Ascending aorta (tissue), 2 donors: ENCODE measurements around the gene GABBR2. TPM values are rescaled to one million over a fixed set of nuclear protein-coding genes. Genes with fewer than 3 reads are reported as not detected.

Experiments used
- DNase-seq, 2 donors: peaks; one replicate each; pipeline ENCODE4 v3.0.0-alpha.2; 2019; ENCODE audit warnings: low spot score in 2 of 2
- H3K27ac ChIP-seq, 2 donors: fragments of 200-600 bp; sonication (generic); one replicate each; pipeline ENCODE4 v1.5.1; 2016 to 2017; ENCODE audit warnings: mild to moderate bottlenecking in 1 of 2
- H3K27me3 ChIP-seq: fragments of 200-600 bp; sonication (generic); one replicate; pipeline ENCODE4 v1.5.1; 2017
- H3K36me3 ChIP-seq, 2 donors: fragments of 200-600 bp; sonication (generic); one replicate each; pipeline ENCODE4 v1.5.1; 2016
- H3K4me1 ChIP-seq, 2 donors: fragments of 200-600 bp; sonication (generic); one replicate each; pipeline ENCODE4 v1.5.1; 2016 to 2017; ENCODE audit warnings: mild to moderate bottlenecking in 1 of 2
- H3K4me3 ChIP-seq, 2 donors: fragments of 200-600 bp; sonication (generic); one replicate each; pipeline ENCODE4 v1.5.1; 2016 to 2017; ENCODE audit warnings: mild to moderate bottlenecking in 1 of 2
- H3K9me3 ChIP-seq, 2 donors: fragments of 200-600 bp; sonication (generic); one replicate each; pipeline ENCODE4 v1.5.1; 2016
- CTCF ChIP-seq, 3 experiments: fragments of 200-600 bp in 2 of 3; fragments of 450-650 bp in 1 of 3; sonication (generic) in 2 of 3; IDR thresholded peaks; one replicate each; pipeline ENCODE4 v1.5.1; 2016 to 2019; ENCODE audit warnings: antibody characterized with exemption in 3 of 3, mild to moderate bottlenecking in 1 of 3, moderate library complexity in 1 of 3
- intact Hi-C: fragments of 100-400 bp; cut with DNase I; formaldehyde crosslinking; loops from one replicate; pipeline ENCODE4 v1.15.1; 2023
- total RNA-seq: library from RNA; depleted of rRNA; stranded (reverse); fragments of >200 nt; gene quantifications from one replicate; pipeline ENCODE4 v1.1.0, GENCODE V29; 2016

GABBR2 gene
- total RNA-seq, 1 donor from 2014 or later, result not detected

- Histone ChIP-seq H3K36me3 (no peaks in the 10 kb centered on the region), H3K4me1 (no peaks in the 10 kb centered on the region), H3K4me3 (no peak overlapping the region), H3K27ac (no peak overlapping the region), H3K9me3 (no peaks in the 10 kb centered on the region), H3K27me3 (no peaks in the 10 kb centered on the region)
- peak in 1 of 2 donors; percentile 53 for DNase-seq
- intact Hi-C loops, result no loop called here
- no peak for TF ChIP-seq CTCF (IDR thresholded peaks at IDR 0.05)
These were observed 133.1 kb downstream of the GABBR2 start for GRCh38 chr9:98575379-98576346.

GRCh38 chr9:98573749-98574278 is 134.9 kb downstream of the GABBR2 start:
- H3K27ac ChIP-seq, result no peak overlapping the region
- no peak for TF ChIP-seq CTCF (IDR thresholded peaks at IDR 0.05)
- H3K27me3 ChIP-seq, result no peaks in the 10 kb centered on the region
- no peaks in the 10 kb centered on the region for H3K4me1 ChIP-seq
- no peak overlapping the region for H3K4me3 ChIP-seq
- H3K36me3 ChIP-seq, result no peaks in the 10 kb centered on the region
- intact Hi-C loops, result no loop called here
- DNase-seq, result peak in 1 of 2 donors; percentile 2
- no peaks in the 10 kb centered on the region for H3K9me3 ChIP-seq

GRCh38 chr9:98572796-98573195 is 135.9 kb downstream of the GABBR2 start:
- no peaks in the 10 kb centered on the region for H3K4me1 ChIP-seq
- no peak for TF ChIP-seq CTCF (IDR thresholded peaks at IDR 0.05)
- no peaks in the 10 kb centered on the region for H3K27me3 ChIP-seq
- peak in 1 of 2 donors; percentile 4 for DNase-seq
- intact Hi-C loops, result no loop called here
- H3K27ac ChIP-seq, result no peak overlapping the region
- H3K9me3 ChIP-seq, result no peaks in the 10 kb centered on the region
- no peak overlapping the region for H3K4me3 ChIP-seq
- no peaks in the 10 kb centered on the region for H3K36me3 ChIP-seq

GRCh38 chr9:98572054-98572627 is 136.6 kb downstream of the GABBR2 start:
- Histone ChIP-seq H3K27me3 (no peaks in the 10 kb centered on the region), H3K9me3 (no peaks in the 10 kb centered on the region), H3K4me1 (no peaks in the 10 kb centered on the region), H3K27ac (no peak overlapping the region), H3K36me3 (no peaks in the 10 kb centered on the region), H3K4me3 (no peak overlapping the region)
- intact Hi-C loops, result no loop called here
- no peak for TF ChIP-seq CTCF (IDR thresholded peaks at IDR 0.05)
- DNase-seq, result no peak

GRCh38 chr9:98571643-98572042 is 137.1 kb downstream of the GABBR2 start:
- DNase-seq, result peak in 1 of 2 donors; percentile 30
- intact Hi-C loops, result no loop called here
- no peak overlapping the region for H3K4me3 ChIP-seq

More at GRCh38 chr9:98571643-98572042, 137.1 kb downstream of the GABBR2 start:
- H3K27me3 ChIP-seq, result no peaks in the 10 kb centered on the region
- no peaks in the 10 kb centered on the region for H3K4me1 ChIP-seq
- H3K27ac ChIP-seq, result no peak overlapping the region
- no peaks in the 10 kb centered on the region for H3K9me3 ChIP-seq
- TF ChIP-seq CTCF (IDR thresholded peaks at IDR 0.05), result no peak
- no peaks in the 10 kb centered on the region for H3K36me3 ChIP-seq
